A549 (cell line): ENCODE results near the gene XYLB.

Experiments
- CBX8 ChIP-seq: fragments of 200-600 bp; sonication (generic); IDR thresholded peaks from 2 replicates; pipeline ENCODE4 v1.6.1; 2016
- CTCF ChIP-seq: fragments of >200 bp; sonication (Bioruptor Twin); formaldehyde crosslinking; IDR thresholded peaks from 3 replicates; pipeline ENCODE4 v1.5.1; 2016
- MAX ChIP-seq: IDR thresholded peaks from 2 replicates; pipeline ENCODE4 v1.6.1; 2012
- POLR2A ChIP-seq: IDR thresholded peaks from 2 replicates; pipeline ENCODE4 v1.6.1; 2012; ENCODE audit warnings: mild to moderate bottlenecking, low read length
- REST ChIP-seq: fragments of 200-600 bp; sonication (generic); IDR thresholded peaks from 2 replicates; pipeline ENCODE4 v1.6.1; 2016; ENCODE audit warnings: antibody characterized with exemption, mild to moderate bottlenecking, moderate library complexity
- SREBF2 ChIP-seq: fragments of 450-650 bp; IDR thresholded peaks from 2 replicates; pipeline ENCODE4 v1.6.1; 2014; ENCODE audit warnings: mild to moderate bottlenecking, moderate library complexity
- USF2 ChIP-seq: fragments of 450-650 bp; IDR thresholded peaks from 2 replicates; pipeline ENCODE4 v1.6.1; 2014; ENCODE audit warnings: antibody characterized with exemption

- TF ChIP-seq REST (no peak), POLR2A (no peak), SREBF2 (no peak), CTCF (no peak), MAX (no peak), USF2 (no peak), CBX8 (no peak)
Measured at GRCh38 chr3:38369186-38369585, 22.6 kb downstream of the XYLB start.
